IgD-negative memory B cell (primary cell): Measurements from ENCODE around the gene LAMA5. TPM values are rescaled to one million over a fixed set of nuclear protein-coding genes. Genes with fewer than 3 reads are reported as not detected.

Source experiments
- H3K27ac Mint-ChIP-seq, 3 donors: one replicate each; pipeline ENCODE4 v1.8.0; 2020 to 2022; ENCODE audit warnings: mild to moderate bottlenecking in 3 of 3, mixed read lengths in 3 of 3, moderate library complexity in 1 of 3
- H3K27me3 Mint-ChIP-seq: one replicate; pipeline ENCODE4 v1.8.0; 2021; ENCODE audit warnings: mixed read lengths
- H3K36me3 Mint-ChIP-seq: one replicate; pipeline ENCODE4 v1.8.0; 2020; ENCODE audit warnings: mild to moderate bottlenecking, mixed read lengths
- H3K4me1 Mint-ChIP-seq, 3 donors: one replicate each; pipeline ENCODE4 v1.8.0; 2020 to 2022; ENCODE audit warnings: mixed read lengths in 3 of 3, mild to moderate bottlenecking in 1 of 3
- H3K4me3 Mint-ChIP-seq, 4 donors: one replicate each; pipeline ENCODE4 v1.8.0; 2020 to 2022; ENCODE audit warnings: mild to moderate bottlenecking in 4 of 4, mixed read lengths in 4 of 4, moderate library complexity in 3 of 4
- H3K9me3 Mint-ChIP-seq, 3 donors: one replicate each; pipeline ENCODE4 v1.8.0; 2020 to 2021; ENCODE audit warnings: mixed read lengths in 3 of 3, mild to moderate bottlenecking in 1 of 3
- polyA plus RNA-seq: library from polyadenylated mRNA; unstranded; fragments of 300-500 nt; fragmentation: Illumina TruSeq; gene quantifications from one replicate; pipeline ENCODE4 v1.2.3, GENCODE V29; 2021

Gene LAMA5
- polyA plus RNA-seq, 1 donor from 2014 or later = 10.1 TPM

DNA sequence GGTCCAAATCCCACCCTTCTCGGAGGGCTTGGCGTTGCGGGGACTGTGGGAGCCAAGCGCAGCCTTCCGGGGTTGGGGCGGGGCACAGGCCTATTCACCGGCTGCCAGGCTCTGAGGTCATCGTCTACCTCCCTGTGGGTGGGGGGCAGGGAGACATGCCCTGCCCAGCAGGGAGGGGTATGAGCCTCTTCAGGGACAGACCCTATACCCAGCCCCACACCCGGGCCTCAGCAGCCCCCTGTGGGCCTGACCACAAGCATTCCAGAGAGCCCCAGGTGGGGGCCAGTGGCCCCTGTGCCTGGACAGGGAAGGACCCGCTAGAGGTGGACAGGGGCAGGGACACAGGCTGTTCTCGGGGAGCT lies 11.6 kb downstream of the LAMA5 start:
- Mint-ChIP-seq H3K4me1 (no peaks in the 10 kb centered on the region), H3K4me3 (no peak overlapping the region), H3K36me3 (no peaks in the 10 kb centered on the region), H3K9me3 (no peaks in the 10 kb centered on the region), H3K27ac (no peak overlapping the region), H3K27me3 (no peaks in the 10 kb centered on the region)

DNA sequence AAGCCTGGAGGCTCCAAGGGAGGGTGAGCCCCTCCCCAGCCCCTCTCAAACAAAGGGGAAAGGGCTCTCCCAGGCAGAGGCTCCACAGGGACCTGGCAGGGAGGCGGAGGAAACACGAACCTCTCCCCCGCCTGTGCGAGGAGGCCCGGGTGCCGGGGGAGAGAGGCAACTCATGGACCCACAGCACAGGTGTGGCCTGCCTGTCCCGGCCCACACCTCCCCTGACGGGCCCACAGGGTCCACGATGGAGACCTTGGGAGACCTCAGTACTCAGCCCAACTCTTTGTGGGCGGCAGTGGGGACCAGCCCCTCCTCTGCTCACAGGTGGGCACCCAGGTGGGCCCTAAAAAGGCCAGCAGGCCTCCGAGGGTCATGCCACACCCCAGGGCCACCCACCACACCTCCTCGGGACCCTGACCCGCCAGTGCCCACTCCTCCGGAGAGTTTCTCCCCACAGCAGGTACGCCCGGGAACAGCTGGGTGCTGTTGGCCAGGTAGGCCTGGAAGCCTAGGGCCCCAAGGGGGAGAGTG lies 12.2 kb downstream of the LAMA5 start:
- Mint-ChIP-seq H3K9me3 (no peaks in the 10 kb centered on the region), H3K27ac (no peak overlapping the region), H3K4me1 (no peaks in the 10 kb centered on the region), H3K4me3 (no peak overlapping the region), H3K36me3 (no peaks in the 10 kb centered on the region), H3K27me3 (no peaks in the 10 kb centered on the region)

DNA sequence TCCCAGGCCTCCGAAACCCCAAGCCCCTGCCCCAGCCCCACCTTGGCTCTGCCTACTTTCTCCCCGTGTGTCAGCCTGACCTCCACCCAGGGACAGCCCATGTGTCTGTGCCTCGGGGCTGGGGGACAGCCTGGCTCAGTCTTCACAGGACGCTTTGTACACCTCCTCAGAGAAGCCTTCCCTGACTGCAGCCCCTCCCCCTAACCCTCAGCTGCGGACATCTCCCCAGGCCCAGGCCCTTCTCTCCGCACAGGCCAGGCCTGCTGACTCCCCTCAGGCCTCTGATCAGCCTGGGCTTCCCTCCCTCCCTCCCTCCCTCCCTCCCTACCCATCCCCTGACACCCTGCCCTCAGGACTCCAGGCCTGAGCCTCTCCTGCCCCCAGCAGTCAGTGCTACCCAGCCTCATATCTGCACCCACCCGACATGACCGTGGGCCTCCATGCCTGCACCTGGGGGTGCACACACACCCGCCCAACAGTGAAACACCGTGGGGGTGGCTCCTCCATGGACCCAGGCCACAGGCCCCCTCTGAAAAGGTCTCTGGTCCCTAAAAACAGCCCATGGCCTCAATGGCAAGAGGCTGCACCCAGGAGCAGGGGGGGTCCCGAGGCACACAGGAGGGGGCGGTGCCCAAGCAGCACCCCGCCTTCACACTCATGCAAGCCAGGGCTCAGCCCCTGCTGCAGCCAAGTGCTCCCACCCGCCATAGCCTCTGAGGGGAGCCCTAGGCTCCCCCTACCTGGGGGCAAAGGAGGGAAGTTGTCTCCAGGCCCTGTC lies 12.9 kb downstream of the LAMA5 start:
- Mint-ChIP-seq H3K4me1 (no peaks in the 10 kb centered on the region), H3K9me3 (peaks cover 0 to 2% (median 0%) of the 10 kb centered on the region in 3 donors), H3K36me3 (no peaks in the 10 kb centered on the region), H3K27me3 (no peaks in the 10 kb centered on the region), H3K27ac (no peak overlapping the region), H3K4me3 (no peak overlapping the region)

DNA sequence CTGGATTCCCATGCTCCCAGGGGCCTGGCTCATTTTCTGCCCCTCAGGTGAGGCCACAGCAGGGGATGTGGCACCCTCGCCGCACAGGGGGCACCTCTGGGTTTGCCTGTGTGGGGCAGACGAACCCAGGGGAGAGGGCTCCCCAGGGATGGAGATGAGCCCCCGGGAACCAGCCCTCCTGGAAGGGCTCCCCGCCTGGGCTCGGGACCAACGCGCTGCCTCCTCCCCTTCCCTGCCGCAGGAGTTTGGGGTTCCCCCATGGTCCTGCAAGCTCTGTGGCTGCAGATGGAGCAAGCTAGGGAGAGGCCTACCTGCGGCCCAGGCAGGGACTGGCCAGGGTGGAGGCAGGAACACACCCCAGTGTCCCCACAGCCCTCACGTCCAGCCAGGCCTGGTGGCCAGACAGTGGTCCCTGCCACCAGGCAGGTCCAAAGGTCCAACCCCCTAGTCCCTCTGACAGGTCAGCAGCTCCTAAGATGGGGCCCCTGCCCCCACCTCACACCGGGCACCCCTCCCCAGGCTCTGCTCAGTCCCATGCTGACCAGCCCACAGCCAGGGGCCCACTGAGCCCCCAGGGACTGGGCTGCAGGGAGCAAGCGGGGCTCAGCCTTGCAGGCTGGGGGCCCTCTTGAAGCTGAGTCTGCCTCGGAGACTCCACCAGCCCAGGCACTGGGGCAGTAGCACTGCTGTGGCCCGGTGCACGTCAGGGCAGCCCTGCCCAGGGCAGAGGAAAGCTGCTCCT lies 13.7 kb downstream of the LAMA5 start:
- H3K4me1 Mint-ChIP-seq = peaks cover 0 to 1% (median 0%) of the 10 kb centered on the region in 3 donors
- H3K36me3 Mint-ChIP-seq = peaks cover 3% of the 10 kb centered on the region
- no peak overlapping the region for H3K27ac Mint-ChIP-seq
- peaks cover 0 to 2% (median 0%) of the 10 kb centered on the region in 3 donors for H3K9me3 Mint-ChIP-seq
- H3K27me3 Mint-ChIP-seq = no peaks in the 10 kb centered on the region
- no peak overlapping the region for H3K4me3 Mint-ChIP-seq

DNA sequence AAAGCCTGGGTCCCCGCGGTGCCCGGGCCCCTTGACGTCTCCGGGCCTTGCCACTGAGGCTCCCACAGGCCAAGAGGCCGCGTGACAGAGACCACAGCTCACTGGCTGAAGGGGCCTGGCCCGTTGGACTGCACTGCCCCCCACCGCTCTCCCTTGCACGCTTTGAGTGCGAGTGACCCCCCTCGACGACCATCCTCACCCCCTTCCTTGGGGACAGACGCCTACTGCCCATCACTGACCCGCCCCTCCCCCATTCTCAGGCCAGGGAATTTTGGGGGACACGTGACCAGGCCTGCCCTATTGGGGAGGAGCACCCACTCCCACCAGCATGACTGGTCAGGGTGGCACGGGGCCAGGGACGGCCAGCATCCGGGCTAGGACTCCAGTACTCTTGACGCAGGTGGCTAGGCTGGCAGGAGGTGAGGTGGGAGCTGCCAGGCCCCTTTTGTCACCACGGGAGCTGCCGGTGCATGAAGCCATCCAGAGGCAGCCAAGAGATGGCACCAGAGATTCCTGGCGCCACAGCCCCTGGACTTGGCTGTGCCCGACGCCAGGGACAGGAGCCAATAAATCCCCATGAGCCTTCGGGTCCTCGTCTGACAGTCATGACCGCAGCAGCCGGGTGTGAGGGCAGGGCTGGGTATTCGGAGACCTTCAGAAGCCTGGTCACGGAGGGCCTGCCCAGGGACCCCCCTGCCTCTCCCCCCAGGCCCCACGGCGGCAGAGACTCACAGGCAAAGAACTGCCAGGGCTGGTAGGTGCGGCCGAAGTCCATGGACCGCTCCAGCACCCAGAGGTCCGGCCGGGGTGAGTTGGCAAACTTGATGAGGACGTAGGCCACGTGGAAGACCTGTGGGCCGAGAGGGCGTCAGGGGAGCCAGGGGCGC lies 14.5 kb downstream of the LAMA5 start:
- Mint-ChIP-seq H3K4me3 (no peak overlapping the region), H3K36me3 (peaks cover 3% of the 10 kb centered on the region), H3K27ac (no peak overlapping the region), H3K27me3 (no peaks in the 10 kb centered on the region), H3K9me3 (peaks cover 0 to 2% (median 0%) of the 10 kb centered on the region in 3 donors), H3K4me1 (peaks cover 0 to 1% (median 0%) of the 10 kb centered on the region in 3 donors)

DNA sequence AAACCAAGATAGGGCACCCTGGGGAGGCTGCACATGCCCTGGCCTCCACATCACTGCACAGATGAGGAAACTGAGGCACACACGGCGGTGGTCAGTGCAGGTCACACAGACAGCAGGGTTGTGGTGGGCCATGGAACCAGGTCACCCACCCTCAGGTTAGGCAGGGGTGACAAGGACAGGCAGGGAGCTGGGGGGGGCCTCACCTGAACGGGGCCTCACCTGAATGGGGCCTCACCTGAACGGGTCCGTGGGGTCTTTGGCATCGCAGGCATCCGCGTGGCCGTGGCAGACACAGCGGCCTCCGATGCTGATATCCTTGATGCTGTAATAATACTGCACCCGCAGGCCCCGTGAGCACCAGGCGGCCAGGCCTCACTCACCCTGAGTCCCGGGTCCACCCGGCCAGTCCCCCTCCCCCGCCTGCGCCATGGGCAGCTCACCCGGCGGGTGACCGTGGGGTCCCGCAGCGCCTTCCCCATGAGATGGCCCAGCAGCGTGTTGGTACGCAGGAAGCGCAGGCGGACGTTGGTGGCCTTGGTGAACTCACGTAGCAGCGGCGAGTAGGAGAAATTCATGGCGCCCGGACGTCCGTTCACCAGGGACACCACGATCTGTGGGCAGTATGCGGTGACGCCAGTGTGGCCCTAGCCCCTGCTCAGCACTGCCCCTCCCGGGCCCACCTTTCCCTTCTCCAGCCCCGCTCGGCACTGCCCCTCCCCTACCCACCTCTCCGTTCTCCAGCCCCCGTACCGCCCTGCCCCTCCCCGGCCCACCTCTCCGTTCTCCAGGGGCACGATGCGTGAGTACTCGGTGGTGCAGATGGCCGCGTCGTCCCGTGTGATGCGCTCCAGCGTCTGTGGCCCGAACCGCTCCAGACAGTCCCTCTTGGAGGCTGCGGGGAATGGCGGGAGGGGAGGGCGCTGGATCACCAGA lies 15.4 kb downstream of the LAMA5 start:
- H3K27ac Mint-ChIP-seq = no peak overlapping the region
- peaks cover 0 to 2% (median 0%) of the 10 kb centered on the region in 3 donors for H3K9me3 Mint-ChIP-seq
- H3K4me3 Mint-ChIP-seq = no peak overlapping the region
- peaks cover 3% of the 10 kb centered on the region for H3K36me3 Mint-ChIP-seq
- no peaks in the 10 kb centered on the region for H3K27me3 Mint-ChIP-seq
- peaks cover 0 to 1% (median 0%) of the 10 kb centered on the region in 3 donors for H3K4me1 Mint-ChIP-seq

DNA sequence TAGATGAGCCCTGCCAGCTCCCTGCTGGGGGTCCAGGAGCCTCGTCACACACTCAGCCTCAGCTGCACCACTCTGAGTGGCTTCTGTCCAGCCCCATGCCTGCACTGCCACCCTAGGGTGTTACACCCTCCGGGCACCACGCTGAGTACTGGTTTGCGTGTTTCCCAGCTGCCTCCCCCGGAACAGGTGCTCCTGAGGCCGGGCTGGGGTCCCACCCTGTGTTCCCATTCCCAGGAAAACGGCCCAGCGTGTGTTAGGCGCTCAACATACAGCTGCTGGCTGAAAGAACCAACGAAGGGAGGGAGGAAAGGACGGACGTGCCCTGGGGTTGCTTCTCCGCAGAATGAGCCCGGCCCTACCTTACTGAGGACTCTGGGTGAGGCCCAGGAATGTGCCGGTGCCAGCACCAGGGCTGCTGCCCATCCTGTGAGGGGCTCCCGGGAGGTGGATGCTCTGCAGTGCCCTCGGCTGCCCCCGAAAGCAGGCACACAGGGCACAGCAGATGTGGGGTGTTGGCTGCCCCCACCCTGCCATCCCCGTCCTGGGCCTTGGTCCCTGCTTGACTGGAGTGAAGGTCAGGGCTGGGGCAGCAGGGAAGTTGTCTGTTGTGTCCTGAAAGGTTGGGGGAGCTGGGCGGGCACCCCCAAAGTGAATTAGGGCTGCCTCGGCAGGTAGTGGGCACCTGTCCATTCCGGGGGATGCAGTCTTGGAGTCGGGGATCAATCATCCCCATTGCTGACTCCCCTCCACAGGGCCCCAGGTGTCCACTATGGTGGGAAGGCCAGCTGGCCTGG lies 16.3 kb downstream of the LAMA5 start:
- peaks cover 3% of the 10 kb centered on the region for H3K36me3 Mint-ChIP-seq
- no peak overlapping the region for H3K27ac Mint-ChIP-seq
- H3K27me3 Mint-ChIP-seq = no peaks in the 10 kb centered on the region
- peaks cover 0 to 1% (median 0%) of the 10 kb centered on the region in 3 donors for H3K4me1 Mint-ChIP-seq
- no peak overlapping the region for H3K4me3 Mint-ChIP-seq
- H3K9me3 Mint-ChIP-seq = peaks cover 0 to 2% (median 0%) of the 10 kb centered on the region in 3 donors

DNA sequence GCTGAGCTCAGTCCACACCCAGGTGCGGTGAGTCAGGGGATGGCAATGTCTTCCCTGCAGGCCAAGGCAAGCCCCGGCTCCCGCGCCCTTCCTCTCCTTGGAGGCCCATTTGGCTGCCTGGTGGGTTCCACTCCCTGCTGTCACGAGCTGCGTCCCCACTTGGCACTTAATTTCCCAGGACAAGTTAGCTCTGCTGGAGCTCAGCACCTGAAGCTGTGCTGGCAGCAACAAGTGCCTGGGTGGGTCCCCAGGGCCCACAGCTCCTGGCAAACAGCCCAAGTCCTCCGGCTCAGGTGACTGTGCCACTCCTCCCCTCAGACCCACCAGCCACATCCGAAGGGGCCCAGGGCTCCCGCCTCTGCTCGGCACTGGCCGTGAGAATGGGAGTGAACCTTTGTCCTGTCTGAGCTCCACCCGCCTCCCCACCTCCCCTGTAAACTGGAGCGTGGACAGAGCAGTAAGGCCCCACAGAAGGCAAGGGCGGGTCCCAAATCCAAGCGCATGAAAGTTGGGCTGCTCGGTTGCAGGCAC lies 16.9 kb downstream of the LAMA5 start:
- H3K27me3 Mint-ChIP-seq = no peaks in the 10 kb centered on the region
- no peak overlapping the region for H3K4me3 Mint-ChIP-seq
- peaks cover 0 to 2% (median 0%) of the 10 kb centered on the region in 3 donors for H3K9me3 Mint-ChIP-seq
- peaks cover 3% of the 10 kb centered on the region for H3K36me3 Mint-ChIP-seq
- peaks cover 0 to 1% (median 0%) of the 10 kb centered on the region in 3 donors for H3K4me1 Mint-ChIP-seq
- H3K27ac Mint-ChIP-seq = no peak overlapping the region

DNA sequence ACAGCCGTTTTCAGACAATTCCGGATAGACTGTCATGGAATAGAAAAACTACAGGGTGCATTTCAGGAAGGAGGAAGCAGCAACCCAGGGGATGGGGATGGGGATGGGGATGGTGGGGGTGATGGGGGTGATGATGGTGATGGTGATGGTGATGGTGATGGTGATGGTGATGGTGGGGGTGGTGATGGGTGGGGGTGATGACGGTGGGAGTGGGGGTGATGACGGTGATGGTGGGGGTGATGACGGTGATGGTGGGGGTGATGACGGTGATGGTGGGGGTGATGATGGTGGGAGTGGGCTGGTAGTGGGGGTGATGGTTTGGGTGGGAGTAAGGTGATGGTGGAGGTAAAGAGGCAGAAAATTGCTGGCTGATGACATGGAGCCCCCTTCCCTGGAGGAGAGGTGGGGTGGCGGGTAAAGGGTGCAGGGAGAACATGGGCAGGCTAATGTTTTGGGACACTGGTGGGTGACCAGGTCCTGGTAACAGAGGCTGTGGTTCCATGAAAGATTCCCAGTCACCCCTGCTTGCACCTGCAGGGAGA lies 17.5 kb downstream of the LAMA5 start:
- Mint-ChIP-seq H3K36me3 (peaks cover 3% of the 10 kb centered on the region), H3K4me3 (no peak overlapping the region), H3K9me3 (peaks cover 0 to 2% (median 0%) of the 10 kb centered on the region in 3 donors), H3K27ac (no peak overlapping the region), H3K4me1 (peaks cover 0 to 4% (median 2%) of the 10 kb centered on the region in 3 donors), H3K27me3 (no peaks in the 10 kb centered on the region)

DNA sequence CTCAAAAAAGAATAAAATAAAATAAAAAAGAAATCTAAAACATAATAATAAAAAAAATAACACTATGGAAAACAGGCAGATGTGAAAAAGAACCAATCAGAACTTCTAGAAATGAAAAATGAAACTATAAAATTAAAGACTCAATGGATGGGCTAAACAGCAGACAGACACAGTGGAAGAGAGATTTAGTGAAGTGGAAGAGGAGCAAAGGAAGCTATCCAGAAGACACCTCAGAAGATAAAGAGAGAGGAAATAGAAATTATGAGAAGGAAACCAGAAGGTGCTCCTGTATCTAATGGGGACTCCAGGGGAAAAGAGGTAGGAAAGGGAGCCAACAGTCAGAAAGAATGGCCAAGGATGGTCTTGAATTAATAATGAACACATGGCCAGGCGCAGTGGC lies 18.5 kb downstream of the LAMA5 start:
- peaks cover 0 to 2% (median 0%) of the 10 kb centered on the region in 3 donors for H3K9me3 Mint-ChIP-seq
- no peaks in the 10 kb centered on the region for H3K27me3 Mint-ChIP-seq
- peaks cover 4% of the 10 kb centered on the region for H3K36me3 Mint-ChIP-seq
- peaks cover 0 to 6% (median 5%) of the 10 kb centered on the region in 3 donors for H3K4me1 Mint-ChIP-seq
- peak overlapping the region in 1 of 3 donors; percentile 44 for H3K27ac Mint-ChIP-seq
- no peak overlapping the region for H3K4me3 Mint-ChIP-seq

DNA sequence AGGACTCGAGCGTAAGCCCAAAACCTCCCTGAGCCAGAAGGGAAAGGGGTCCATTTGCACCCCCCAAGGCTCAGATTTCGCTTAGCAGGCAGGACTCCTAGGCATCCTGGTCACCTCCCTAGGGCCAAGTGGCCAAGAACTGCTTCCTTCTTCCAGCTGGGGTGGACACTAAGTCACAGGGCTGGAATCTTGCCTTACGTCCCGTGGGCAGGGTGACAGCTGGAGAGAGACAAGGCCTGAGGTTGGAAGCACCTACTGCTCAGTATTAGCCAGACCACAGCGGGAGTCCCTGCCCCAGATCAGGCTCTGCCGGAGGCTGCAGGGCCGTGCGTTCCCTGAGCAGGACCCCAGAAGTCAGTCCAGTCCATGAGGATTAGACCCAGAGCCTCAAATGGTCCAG lies 19.7 kb downstream of the LAMA5 start:
- Mint-ChIP-seq H3K36me3 (peaks cover 4% of the 10 kb centered on the region), H3K9me3 (peaks cover 0 to 2% (median 0%) of the 10 kb centered on the region in 3 donors), H3K27ac (no peak overlapping the region), H3K4me3 (no peak overlapping the region), H3K4me1 (peaks cover 0 to 6% (median 5%) of the 10 kb centered on the region in 3 donors), H3K27me3 (no peaks in the 10 kb centered on the region)

DNA sequence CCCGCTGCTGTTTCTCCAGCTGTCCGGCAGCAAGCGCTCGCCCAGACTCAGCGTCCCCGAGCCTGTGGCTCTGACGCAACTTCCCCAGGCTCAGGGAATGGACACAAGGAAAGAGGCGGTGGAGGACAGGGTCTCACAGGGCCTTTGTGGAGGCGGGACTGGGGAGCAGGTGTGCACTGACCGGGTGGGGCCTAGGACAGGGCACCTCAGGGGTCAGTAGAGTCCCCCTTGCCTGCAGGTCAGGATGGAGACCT lies 20.0 kb downstream of the LAMA5 start:
- no peaks in the 10 kb centered on the region for H3K27me3 Mint-ChIP-seq
- H3K36me3 Mint-ChIP-seq = peaks cover 4% of the 10 kb centered on the region
- no peak overlapping the region for H3K27ac Mint-ChIP-seq
- H3K4me1 Mint-ChIP-seq = peaks cover 0 to 6% (median 5%) of the 10 kb centered on the region in 3 donors
- no peak overlapping the region for H3K4me3 Mint-ChIP-seq
- H3K9me3 Mint-ChIP-seq = peaks cover 0 to 2% (median 0%) of the 10 kb centered on the region in 3 donors
